ENCODE results near the gene ACMSD. TPM values are rescaled to one million over a fixed set of nuclear protein-coding genes. Genes with fewer than 3 reads are reported as not detected.
"Not testable (repeated sequence)": the region's sequence is repeated elsewhere in the genome, so short reads cannot be mapped to it uniquely, and the experiment has no call there.

ACMSD gene
- polyA plus RNA-seq, 2 of the 4 experiments (the other 2 are of a cell fraction): 0.09 TPM; not detected in 1

GRCh38 chr2:134906726-134907125, 68.3 kb downstream of the ACMSD start:
- no peaks in the 10 kb centered on the region for H3K4me1 ChIP-seq
- H3K9me3 ChIP-seq: peaks cover 6% of the 10 kb centered on the region; the same call in 2 of the 3 replicates
- WGBS (ENCODE audit: missing lambda C conversion rate): 41% methylated on average over 2 of the region's 2 CpGs
- no peak overlapping the region for H3K27ac ChIP-seq
- ChIA-PET POLR2A (no interaction called here), CTCF (no interaction called here)
- no peak overlapping the region for H3K4me2 ChIP-seq
- no peak for DNase-seq (ENCODE audit: low read depth in 1 of 2, low spot score in 1 of 2)
- ATAC-seq: no peak
- TF ChIP-seq MAX (IDR thresholded peaks at IDR 0.05) (no peak), CBX2 (IDR thresholded peaks at IDR 0.05; ENCODE audit: borderline replicate concordance, low read depth) (no peak), HDAC2 (IDR thresholded peaks at IDR 0.05) (no peak), CHD4 (IDR thresholded peaks at IDR 0.05; ENCODE audit: borderline replicate concordance) (no peak), PBX3 (IDR thresholded peaks at IDR 0.05) (no peak), E2F6 (IDR thresholded peaks at IDR 0.05; ENCODE audit: borderline replicate concordance, low read depth) (no peak), FOSL2 (IDR thresholded peaks at IDR 0.05) (no peak), FOSL2 (CRISPR knock-in tag; IDR thresholded peaks at IDR 0.05) (no peak), KDM5A (IDR thresholded peaks at IDR 0.05) (no peak), HOXB5 (CRISPR knock-in tag; IDR thresholded peaks at IDR 0.05) (no peak), BCL3 (IDR thresholded peaks at IDR 0.05) (no peak), HMGXB4 (CRISPR knock-in tag; IDR thresholded peaks at IDR 0.05; ENCODE audit: borderline replicate concordance) (no peak), RAD21 (conservative IDR thresholded peaks at IDR 0.05 in 1 of 2, IDR thresholded peaks at IDR 0.05 in 1 of 2) (no peak), GATA3 (IDR thresholded peaks at IDR 0.05; ENCODE audit: borderline replicate concordance) (no peak), POLR2AphosphoS2 (conservative IDR thresholded peaks at IDR 0.05; ENCODE audit: low read length) (no peak), EHMT2 (IDR thresholded peaks at IDR 0.05; ENCODE audit: low read depth) (no peak), TFCP2L1 (CRISPR knock-in tag; IDR thresholded peaks at IDR 0.05) (no peak), FOSB (CRISPR knock-in tag; IDR thresholded peaks at IDR 0.05) (no peak), ZC3H11A (IDR thresholded peaks at IDR 0.05) (no peak), HOXA7 (CRISPR knock-in tag; IDR thresholded peaks at IDR 0.05) (no peak)
- H3K4me3 ChIP-seq: no peak overlapping the region
- FAIRE-seq: no peak

GRCh38 chr2:134907441-134908116, 69.2 kb downstream of the ACMSD start:
- H3K4me1 ChIP-seq; H3K9me3 ChIP-seq; H3K4me2 ChIP-seq; H3K4me3 ChIP-seq; ATAC-seq; FAIRE-seq; H3K27ac ChIP-seq; DNase-seq (ENCODE audit: low read depth in 1 of 2, low spot score in 1 of 2); POLR2A ChIA-PET: not testable (repeated sequence)
- CTCF ChIA-PET: interaction anchor here (1.0 kb wide), 1 partner anchor 9 kb away, joined by 3 read pairs; no protein-coding TSS in a partner anchor
- WGBS (ENCODE audit: missing lambda C conversion rate): 0% methylated on average over 1 of the region's 1 CpG
